AG08396 (cell line): ENCODE measurements around the gene RAI1.

ENCODE experiments used
- DNase-seq: peaks from one replicate; pipeline ENCODE4 v3.0.0; 2012; ENCODE audit warnings: low spot score, mixed read lengths

The RAI1 gene

GRCh38 chr17:17714879-17715278 is 33.6 kb downstream of the RAI1 start:
- no peak for DNase-seq

- DNase-seq, result no peak
Measured at GRCh38 chr17:17716837-17717523, 35.7 kb downstream of the RAI1 start.

GRCh38 chr17:17718251-17718650 is 37.0 kb downstream of the RAI1 start:
- no peak for DNase-seq

GRCh38 chr17:17719199-17719940 is 38.1 kb downstream of the RAI1 start:
- DNase-seq, result no peak

GRCh38 chr17:17719966-17720543 is 38.8 kb downstream of the RAI1 start:
- DNase-seq, result no peak

- DNase-seq, result no peak
Measured at GRCh38 chr17:17721140-17721668, 39.9 kb downstream of the RAI1 start.

GRCh38 chr17:17722081-17722905 is 41.0 kb downstream of the RAI1 start:
- DNase-seq, result no peak

- no peak for DNase-seq
Measured at GRCh38 chr17:17722906-17723353, 41.7 kb downstream of the RAI1 start.

GRCh38 chr17:17723354-17724261 is 42.4 kb downstream of the RAI1 start:
- DNase-seq, result peak; percentile 86

GRCh38 chr17:17724307-17725010 is 43.2 kb downstream of the RAI1 start:
- DNase-seq, result peak; percentile 67

- no peak for DNase-seq
Measured at GRCh38 chr17:17725011-17725751, 43.9 kb downstream of the RAI1 start.

- DNase-seq, result no peak
Measured at GRCh38 chr17:17725752-17726457, 44.6 kb downstream of the RAI1 start.

GRCh38 chr17:17726458-17727060 is 45.3 kb downstream of the RAI1 start:
- DNase-seq, result no peak

GRCh38 chr17:17727111-17727659 is 45.9 kb downstream of the RAI1 start:
- no peak for DNase-seq

GRCh38 chr17:17728146-17728545 is 46.9 kb downstream of the RAI1 start:
- DNase-seq, result no peak

- DNase-seq, result no peak
Measured at GRCh38 chr17:17728550-17729251, 47.4 kb downstream of the RAI1 start.

- DNase-seq, result no peak
Measured at GRCh38 chr17:17729620-17730249, 48.5 kb downstream of the RAI1 start.
